GM21360 (cell line): ENCODE results near the gene IQGAP1.
"Not testable (repeated sequence)": the region's sequence is repeated elsewhere in the genome, so short reads cannot be mapped to it uniquely, and the experiment has no call there.

Source experiments
- ATAC-seq: cut with Tn5 transposase; IDR thresholded peaks from one replicate; pipeline ENCODE4 v1.9.1; 2021; ENCODE audit warnings: mild to moderate bottlenecking, moderate library complexity; ENCODE audit not compliant: unreplicated experiment

The IQGAP1 gene

DNA sequence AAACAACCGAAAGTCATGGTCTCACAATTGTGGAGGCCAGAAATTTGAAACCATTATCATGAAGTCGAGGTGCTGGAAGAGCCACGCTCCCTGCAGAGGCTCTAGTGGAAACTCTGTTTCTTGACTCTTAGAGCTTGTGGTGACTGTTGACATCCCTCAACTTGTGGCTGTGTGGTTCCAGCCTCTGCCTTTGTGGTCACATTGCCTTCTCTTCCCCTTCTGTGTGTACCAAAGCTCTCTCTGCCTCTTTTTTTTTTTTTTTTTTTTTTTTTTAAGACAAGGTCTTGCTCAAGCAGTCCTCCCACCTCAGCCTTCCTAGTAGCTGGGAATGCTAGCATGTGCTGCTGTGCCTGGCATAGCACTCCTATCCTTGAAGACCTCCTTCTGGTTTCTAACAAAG lies 93.0 kb downstream of the IQGAP1 start:
- no peak for ATAC-seq

GRCh38 chr15:90482124-90483011 lies 94.3 kb downstream of the IQGAP1 start:
- ATAC-seq, result no peak

GRCh38 chr15:90483012-90483307 lies 94.9 kb downstream of the IQGAP1 start:
- ATAC-seq, result no peak

DNA sequence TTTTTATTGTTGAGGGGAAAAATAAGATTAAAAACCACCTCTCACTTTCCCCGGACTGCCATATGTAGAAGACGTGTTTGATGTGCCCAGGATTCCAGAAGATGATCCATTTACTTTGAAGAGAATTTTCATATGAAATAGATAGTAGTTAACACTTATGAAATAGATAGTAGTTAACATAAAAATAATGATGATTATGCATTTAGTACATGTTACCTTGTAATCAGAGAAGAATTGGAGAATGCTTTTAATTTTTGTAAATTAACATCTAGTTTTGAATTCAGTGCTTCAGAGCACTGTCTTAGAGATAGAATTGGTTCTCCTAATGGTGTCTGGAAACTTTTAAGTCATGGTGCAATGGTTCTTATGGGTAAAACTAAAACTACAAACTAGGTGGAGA lies 95.6 kb downstream of the IQGAP1 start:
- no peak for ATAC-seq

GRCh38 chr15:90487186-90487585 lies 99.1 kb downstream of the IQGAP1 start:
- no peak for ATAC-seq

- ATAC-seq, result no peak
Observed at GRCh38 chr15:90489514-90489913, 101.5 kb downstream of the IQGAP1 start.

GRCh38 chr15:90489944-90490343 lies 101.9 kb downstream of the IQGAP1 start:
- ATAC-seq, result no peak

DNA sequence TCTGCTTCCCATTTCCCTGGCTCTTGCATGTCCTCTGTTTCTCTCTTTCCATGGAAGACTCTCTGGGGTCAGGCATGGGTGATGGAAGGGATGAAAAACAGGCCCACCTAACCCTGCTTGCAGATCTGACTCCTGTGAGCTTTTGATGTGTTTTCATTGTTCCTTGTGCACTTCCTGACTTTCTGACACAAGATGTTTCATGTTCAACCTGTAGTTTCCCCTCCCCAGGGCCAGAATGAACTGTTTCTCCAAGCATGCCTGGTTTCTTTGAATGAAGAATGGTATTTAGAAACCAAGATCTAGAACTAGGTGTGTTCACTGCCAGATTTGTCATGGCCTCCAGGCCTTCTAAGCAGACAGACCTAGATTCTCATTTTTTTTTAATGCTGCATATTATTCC lies 105.6 kb downstream of the IQGAP1 start:
- no peak for ATAC-seq

- no peak for ATAC-seq
Observed at GRCh38 chr15:90495067-90495466, 107.0 kb downstream of the IQGAP1 start.

DNA sequence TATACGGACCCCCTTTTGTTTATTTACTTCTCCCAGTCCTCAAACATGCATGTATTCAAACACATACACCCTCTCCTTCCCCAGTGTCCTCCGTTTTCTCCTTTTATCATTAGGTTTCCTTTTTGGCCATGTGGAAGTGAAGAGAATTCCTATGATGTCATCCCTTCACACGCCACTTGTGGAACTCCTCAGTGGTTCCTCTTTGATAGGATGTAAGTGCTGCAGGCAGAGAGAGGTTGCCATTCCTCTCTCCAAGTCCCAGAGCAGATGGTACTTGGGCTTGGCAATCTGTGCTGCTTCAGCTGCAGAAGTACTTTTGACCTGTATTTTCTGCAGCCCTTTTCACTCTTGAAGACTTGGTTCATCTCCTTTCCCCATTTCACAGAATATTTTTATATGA lies 108.7 kb downstream of the IQGAP1 start:
- no peak for ATAC-seq

DNA sequence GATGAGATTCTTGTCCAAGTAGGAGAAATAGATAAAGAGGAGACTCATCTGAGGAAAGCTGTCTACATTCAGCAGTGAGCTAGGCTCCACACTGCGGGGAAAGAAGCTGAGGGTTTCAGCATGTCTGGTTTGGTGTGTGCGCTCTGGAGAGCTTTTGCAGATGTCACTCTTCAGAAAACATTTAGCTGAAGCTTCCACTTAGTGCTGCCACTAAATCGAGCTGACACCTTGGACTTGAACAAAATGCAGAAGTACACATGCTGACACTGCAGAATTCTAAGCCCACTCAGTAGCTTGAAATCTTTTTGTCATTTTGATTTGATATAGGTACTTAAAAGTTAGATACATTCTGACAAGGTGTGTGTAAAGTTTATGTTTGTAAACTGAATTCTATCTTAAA lies 109.3 kb downstream of the IQGAP1 start:
- no peak for ATAC-seq

DNA sequence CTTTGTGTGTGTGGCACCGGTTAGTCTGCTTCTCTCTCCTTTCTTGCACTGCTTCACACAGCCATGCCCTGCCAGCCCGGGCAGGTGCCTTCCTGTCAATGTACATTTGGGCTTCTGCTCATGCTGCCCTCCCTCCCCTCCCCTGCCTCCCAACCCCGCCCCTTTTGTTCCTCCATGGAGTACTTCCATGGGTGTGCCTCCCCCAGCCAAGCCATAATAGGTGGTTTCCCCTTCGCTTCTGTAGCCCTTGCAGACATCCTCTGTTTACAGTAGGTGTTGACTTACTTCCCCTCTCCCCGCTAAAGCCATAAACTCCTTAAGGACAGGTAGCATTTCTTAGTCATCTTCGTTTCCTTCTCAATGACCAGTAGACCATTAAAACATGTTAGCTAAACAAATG lies 109.9 kb downstream of the IQGAP1 start:
- no peak for ATAC-seq

DNA sequence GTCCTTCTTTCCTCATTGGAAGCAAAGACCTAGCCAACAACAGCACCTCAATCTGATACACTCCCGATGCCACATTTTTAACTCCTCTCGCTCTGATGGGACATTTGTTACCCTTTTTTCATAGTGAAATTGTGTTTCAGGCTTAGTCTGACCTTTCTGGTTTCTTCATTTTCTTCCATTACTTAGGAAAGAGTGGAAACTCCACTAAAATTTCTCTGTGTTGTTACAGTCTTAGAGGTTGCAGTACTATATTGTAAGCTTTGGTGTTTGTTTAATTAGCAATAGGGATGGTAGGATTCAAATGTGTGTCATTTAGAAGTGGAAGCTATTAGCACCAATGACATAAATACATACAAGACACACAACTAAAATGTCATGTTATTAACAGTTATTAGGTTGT lies 112.1 kb downstream of the IQGAP1 start:
- no peak for ATAC-seq

DNA sequence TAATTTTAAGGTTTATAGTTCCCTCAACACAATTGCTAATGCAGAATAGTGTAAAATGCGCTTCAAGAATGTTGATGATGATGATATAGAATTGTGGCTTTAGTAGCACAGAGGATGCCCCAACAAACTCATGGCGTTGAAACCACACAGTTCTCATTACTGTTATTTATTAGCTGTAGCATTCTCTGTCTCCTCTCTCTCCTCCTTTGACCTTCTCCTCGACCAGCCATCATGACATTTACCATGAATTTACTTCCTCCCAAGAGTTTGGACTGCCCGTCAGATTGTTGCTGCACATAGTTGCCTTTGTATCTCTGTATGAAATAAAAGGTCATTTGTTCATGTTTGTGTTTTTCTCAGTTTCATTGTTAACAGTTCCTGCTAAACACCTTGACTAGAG lies 113.9 kb downstream of the IQGAP1 start:
- ATAC-seq, result no peak

DNA sequence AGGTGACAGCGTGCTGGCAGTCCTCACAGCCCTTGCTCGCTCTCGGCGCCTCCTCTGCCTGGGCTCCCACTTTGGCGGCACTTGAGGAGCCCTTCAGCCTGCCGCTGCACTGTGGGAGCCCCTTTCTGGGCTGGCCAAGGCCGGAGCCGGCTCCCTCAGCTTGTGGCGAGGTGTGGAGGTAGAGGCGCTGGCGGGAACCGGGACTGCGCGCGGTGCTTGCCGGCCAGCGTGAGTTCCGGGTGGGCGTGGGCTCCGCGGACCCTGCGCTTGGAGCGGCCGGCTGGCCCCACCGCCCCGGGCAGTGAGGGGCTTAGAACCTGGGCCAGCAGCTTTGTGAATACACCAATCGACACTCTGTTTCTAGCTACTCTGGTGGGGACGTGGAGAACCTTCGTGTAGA lies 122.7 kb downstream of the IQGAP1 start:
- not testable (repeated sequence) for ATAC-seq

- ATAC-seq, result not testable (repeated sequence)
Observed at GRCh38 chr15:90511211-90511618, 123.2 kb downstream of the IQGAP1 start.

GRCh38 chr15:90512276-90512675 lies 124.2 kb downstream of the IQGAP1 start:
- no peak for ATAC-seq

- ATAC-seq, result no peak
Observed at GRCh38 chr15:90512981-90513380, 124.9 kb downstream of the IQGAP1 start.

GRCh38 chr15:90513448-90513847 lies 125.4 kb downstream of the IQGAP1 start:
- no peak for ATAC-seq

- ATAC-seq, result not testable (repeated sequence)
Observed at GRCh38 chr15:90513893-90514292, 125.9 kb downstream of the IQGAP1 start.

DNA sequence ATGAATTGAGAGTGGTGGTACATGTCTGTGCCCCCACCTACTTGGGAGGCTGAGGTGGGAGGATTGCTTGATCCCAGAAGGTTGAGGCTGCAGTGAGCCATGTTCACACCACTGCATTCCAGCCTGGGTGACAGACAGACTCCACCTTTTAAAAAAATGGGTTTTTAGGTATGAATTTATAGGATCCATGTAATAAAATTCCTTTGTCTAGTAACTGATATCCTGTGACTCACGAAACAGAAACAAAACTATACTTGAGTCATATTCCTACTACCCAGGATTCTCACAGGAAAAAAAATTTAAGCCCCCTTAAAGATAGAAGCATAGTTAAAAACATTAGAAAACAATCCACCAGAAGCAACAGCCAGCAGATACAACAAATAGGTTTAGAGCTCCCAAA lies 131.6 kb downstream of the IQGAP1 start:
- no peak for ATAC-seq

DNA sequence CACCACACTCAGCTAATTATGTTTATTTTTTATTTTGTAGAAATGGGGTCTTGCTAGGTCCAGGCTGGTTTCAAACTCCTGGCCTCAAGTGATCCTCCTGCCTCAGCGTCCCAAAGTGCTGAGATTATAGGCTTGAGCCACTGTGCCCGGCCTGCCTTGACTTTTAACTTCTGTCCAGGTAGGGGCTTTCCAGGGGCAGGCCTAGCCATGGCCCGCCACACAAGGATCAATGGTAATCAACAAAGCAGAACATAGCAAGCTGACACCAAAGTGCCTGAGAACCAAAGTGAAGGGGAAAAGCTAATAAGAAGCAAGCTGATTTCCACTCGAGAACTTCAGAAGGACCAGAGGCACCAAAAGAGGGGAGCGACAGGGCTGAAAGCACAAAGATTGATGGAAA lies 132.3 kb downstream of the IQGAP1 start:
- no peak for ATAC-seq

DNA sequence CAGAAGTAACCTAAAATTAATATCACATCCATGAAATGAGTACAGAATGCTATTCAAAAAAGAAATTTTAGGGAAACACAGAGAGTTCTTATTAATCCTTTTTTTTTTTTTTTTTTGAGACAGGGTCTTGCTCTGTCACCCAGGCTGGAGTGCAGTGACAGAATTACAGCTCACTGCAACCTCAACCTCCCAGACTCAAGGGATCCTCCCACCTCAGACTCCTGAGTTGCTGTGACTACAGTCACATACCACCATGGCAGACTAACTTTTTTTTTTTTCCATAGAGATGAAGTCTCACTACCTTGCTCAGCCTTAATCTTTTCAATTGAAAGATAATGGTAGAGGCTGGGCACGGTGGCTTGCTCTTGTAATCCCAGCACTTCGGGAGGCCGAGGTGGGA lies 135.3 kb downstream of the IQGAP1 start:
- no peak for ATAC-seq
